GM19238 (cell line): ENCODE measurements around the gene LRP2BP.

ENCODE experiments used
- DNase-seq: peaks from one replicate; pipeline ENCODE4 v3.0.0; 2011; ENCODE audit warnings: low spot score; ENCODE audit not compliant: insufficient read length

Gene LRP2BP

DNA sequence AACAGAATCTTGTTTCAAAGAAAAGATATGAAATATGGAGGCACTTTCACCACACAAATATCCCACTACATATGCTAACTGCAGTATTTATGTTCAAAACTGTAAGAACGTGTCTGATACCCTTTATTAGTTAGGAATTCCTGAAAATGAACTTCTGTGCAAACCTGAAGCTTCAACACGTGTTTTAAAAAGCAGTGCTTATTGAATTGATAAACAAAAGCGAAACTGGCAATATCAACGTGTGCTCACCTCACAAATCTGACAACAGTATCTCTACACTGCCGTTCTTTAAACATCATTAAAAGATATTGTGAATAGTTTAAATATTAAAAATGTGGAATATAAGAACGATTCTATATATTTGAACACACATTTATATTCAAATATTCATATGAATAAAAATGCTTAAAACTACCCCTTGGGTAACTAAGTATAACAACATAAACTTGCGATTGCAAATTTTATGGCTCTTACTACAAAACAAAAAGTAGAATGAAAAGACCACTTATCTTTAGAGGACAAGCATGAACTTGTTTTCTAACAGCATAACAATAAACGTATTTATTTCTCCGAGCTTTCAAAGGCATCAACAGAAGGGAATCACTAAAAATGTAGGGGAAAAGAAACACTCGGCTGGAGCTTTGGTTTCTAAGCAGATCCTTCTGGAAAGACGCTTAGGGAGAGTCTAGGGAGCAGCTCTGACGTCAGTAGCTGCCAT is at the start of gene LRP2BP:
LRP2BP (minus strand) TSS at position 687 of the 718 bp plus-strand sequence. CDS start 17,738 bp downstream, outside the sequence.
- DNase-seq: no peak

DNA sequence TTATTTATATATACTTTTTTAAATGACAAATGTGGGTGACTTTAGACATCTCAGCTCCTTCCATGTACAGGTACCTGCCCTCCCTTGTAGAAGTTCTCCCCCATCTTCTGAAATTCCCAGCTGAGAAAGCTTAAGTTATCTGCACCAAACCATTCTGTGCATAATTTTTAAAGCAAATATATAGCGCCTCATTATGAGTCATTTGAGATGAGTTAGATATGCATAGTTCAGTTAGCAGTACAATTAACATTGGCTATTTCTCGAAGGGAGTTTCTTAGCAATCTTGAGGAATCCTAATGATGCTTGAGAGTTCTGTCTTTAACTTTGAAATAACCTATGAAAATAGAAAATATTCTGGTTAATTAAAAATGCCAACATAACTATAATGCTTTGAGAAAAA is 49.5 kb upstream of the LRP2BP start:
- DNase-seq: no peak

DNA sequence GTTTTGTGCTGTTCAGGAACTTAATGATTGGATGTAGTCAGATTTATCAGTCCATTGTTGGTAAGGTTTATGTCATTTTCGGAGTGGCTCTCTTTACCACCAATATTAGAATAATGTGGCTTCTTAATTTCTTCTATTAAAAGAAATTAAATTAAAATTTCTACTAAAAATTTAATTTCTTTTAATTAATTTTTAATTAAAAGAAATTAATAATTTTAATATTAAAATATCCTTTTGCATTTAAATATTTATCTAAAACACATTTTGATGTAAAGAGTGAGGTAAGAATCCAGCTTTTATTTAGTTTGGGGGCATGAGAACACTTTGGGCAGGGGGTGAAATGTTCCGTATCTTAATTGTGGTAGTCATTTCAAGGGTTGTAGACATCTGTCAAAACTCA is 45.8 kb upstream of the LRP2BP start:
- DNase-seq: no peak

DNA sequence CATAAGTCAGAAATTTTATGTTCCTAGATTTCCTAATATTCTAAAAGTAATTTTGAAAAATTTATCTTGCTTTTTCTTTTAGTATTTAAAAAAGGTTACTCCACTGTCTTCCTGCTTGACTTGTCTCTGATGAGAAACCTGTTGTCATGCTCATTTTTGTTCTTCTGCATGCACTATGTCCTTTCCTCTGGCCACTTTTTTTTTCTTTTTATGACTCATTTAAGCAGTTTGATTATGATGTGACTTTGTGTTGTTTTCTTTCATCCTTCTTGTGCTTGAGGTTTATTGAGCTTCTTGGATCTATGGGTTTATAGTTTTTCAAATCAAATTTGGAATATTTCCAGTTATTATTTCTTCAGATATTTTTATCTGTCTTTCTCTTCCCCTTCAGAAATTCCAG is 42.1 kb upstream of the LRP2BP start:
- DNase-seq: no peak

DNA sequence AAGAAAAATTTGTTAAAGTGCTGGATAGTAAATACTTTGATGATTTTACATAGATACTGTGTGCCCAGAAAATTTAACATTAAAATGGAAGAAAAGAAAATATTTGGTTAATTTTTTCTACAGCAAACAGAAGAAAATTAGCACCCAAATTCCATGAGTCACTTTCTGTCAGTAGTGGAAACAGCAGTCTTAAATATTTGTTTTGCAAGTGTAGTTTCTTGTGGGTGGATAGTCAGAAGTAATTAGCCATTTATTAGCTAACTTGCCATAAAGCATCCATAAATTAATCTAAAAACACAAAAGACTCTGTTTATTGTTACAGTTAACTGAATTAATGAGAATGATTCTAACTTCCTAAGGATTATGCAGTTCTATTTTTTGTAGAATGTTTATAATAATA is 39.7 kb upstream of the LRP2BP start:
- no peak for DNase-seq

DNA sequence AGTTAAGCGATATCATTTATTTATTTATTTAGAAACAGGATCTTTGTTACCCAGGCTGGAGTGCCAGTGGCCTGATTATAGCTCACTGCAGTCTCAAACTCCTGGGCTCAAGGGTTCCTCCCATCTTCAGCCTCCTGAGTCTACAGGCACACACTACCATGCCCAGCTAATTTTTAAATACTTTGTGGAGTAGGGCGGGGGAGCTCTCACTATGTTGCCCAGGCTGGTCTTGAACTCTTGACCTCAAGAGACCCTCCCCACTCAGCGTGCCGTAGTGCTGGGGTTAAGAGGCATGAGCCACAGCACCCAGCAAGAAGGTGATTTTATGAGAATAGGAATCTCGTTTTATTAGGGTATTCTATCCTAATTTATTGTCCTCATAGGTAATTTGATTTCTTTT is 33.9 kb upstream of the LRP2BP start:
- no peak for DNase-seq

DNA sequence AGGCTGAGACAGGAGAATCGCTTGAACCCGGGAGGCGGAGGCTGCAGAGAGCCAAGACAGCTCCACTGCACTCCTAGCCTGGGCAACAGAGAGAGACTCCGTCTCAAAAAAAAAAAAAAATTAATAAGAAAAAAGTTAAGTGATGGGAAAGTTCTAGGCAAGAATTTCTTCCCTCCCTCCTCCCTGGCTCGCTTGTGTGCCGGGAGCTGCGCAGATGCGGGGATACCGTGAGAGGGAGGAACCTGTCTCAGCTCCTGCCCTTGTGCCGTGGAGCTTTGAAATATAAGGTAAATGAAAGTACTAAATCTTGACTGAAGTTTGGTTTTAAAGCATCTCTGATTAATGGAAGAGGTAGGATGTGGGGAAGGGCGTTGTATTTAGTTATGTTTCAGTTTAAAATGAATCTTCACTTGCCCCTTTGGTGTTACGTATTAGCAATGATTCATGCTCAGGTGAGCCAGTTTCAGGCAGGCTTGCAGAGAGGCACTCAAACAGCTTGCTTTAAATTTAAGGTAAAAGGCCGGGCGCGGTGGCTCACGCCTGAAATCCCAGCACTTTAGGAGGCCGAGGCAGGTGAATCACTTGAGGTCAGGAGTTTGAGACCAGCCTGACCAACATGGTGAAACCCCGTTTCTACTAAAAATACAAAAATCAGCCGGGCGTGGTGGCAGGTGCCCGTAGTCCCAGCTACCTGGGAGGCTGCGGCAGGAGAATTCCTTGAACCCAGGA is 31.4 kb upstream of the LRP2BP start:
- no peak for DNase-seq

DNA sequence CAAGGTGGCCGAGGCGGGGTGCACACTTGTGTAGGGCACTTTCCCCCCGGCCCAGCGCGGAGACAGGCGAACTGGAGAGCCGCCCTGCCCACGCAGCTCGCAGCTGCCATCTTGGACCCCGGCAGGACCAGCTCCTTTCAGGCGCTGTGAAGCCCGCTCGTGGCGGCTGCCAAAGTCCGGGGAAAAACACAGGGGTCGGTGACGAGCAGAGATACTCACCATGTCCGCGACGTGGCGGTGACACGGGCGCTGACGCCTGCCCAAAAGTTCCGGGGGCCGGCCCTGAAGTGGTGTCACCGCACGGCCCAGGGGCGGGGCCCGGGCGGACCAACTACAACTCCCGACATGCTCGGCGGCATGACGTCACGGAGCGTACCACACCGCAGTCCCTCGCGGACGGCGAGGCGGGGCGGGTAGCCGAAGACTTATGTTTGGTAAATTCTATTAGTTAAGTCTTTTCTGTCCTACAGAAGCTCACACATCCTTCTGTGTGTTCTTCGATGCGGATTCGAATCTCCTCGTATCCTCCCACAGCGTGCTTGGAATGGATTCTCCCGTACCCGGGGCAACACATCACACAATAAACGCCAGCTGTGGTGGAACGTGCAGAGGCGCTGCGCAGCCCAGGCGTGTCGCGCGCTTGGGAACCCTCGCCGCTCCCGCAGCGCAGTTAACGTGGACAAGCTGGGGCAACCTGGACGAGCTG is 30.1 kb upstream of the LRP2BP start, which contains the start of gene UFSP2:
UFSP2 (minus strand) TSS at position 318 of the 706 bp plus-strand sequence; CDS start at position 222, 96 bp downstream.
- peak; percentile 69 for DNase-seq

DNA sequence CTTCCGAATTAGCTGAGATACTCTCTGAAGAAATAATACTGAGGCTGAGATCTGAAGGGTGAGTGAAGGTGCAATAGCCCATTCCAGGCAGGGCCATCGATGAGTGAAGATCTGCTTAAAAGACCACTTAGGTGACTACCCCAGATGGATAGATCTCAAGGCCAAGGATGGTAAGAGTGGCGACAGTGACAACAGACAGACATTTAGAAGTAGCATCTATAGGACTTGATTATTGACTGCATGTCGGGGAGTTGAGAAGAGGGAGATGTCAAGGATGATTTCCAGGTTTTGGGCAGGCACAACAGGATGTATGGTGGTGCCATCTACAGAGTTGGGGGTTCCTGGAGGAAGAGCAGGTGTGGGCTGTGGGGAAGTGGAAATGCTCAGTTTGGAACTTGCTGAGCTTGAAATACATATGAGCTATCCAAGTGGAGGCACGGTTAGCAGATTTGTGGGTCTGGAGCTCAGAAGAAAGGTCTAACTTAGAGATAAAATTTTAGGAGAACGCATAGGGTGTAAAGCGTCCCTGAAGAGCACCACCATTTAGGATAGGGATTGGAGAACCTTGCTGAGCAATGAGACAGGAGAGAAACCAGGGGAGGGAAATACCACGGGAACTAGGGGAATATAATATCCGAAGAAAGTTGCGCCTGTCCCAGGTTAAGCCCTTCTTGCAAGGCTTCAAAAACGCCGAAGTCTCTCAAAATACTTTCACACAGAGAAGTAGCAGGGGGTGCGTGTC is 29.4 kb upstream of the LRP2BP start:
- no peak for DNase-seq

DNA sequence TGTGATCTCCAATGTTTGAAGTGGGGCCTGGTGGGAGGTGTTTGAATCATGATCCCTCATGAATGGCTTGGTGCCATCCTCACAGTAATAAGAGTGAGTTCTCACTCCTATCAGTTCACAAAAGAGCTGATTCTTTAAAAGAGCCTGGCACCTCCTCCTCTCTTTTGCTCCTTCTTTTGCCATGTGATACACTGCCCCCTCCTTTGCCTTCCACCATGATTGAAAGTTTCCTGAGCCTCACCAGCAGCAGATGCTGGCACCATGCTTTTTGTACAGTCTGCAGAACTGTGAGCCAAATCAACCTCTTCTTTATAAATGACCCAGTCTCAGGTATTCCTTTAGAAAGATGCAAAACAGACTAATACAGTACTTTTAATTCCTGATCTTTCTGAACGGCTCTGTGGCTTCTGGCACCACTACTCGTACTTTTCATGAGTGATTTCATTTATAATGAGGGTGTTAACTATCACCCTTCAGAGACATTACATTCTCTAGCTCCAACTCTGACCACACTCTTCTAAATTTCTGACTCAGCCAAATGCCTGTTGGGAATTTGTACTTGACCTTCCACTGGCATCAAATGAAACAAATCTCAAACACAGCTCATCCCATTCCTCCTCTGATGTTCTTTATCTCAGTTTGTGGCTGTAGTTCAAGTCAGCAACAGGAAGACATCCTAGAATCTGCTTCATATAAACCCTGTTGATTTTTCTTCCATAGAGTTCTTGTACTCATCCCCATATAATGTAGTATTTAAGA is 25.8 kb upstream of the LRP2BP start:
- no peak for DNase-seq

DNA sequence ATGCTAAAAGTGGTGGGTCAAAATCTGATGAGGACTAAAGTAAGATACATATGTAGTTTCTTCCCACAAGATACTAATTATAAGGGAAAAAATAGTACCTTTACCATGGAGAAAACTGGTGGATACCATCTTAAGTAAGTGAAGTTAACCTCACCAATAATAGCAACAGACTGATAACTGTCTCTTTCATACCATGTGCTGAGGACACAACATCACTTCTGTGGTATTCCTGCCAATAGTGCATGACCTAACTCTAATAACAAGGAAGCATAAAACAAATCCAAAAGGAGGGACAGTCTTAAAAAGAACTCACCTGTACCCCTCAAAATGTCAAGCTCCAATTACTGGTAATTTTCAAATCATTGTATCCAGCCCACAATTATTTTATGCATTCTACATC is 21.2 kb upstream of the LRP2BP start:
- DNase-seq: no peak

DNA sequence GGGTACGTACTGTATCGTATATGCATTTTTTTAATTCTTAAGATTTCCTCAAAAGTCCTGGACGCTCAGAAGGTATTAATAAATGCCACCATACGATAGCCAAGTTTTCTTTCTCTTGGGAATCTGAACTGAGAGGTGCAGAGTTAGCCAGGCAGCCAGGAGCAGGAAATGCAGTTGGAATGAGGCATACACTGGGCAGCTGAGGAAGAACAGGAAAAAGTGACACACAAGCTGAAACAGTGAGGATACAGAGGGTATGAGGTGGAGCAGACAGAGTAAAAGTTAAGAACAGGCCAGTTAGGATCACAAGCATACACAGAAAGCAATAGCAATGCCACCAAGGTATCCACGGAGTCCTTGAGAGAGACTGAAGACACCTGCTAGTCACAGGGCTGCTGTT is 16.7 kb upstream of the LRP2BP start:
- no peak for DNase-seq

DNA sequence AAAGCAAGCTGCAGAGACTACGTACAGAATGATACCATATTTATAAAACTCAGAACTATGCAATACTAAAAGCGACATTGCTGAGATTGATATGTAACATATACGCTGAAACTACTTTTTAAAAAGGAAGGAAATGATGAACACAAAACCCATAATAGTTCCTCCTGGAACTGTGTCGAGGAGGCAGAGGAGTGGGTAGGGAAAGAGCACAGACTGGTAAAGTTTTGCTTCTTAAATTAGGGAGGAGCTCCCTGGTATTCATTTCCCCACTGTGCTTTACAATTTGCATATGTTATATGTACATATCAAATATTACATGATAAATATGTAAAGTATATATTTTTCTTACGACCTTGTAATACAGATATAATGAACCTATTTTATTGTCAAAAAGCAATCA is 16.1 kb upstream of the LRP2BP start:
- DNase-seq: no peak

DNA sequence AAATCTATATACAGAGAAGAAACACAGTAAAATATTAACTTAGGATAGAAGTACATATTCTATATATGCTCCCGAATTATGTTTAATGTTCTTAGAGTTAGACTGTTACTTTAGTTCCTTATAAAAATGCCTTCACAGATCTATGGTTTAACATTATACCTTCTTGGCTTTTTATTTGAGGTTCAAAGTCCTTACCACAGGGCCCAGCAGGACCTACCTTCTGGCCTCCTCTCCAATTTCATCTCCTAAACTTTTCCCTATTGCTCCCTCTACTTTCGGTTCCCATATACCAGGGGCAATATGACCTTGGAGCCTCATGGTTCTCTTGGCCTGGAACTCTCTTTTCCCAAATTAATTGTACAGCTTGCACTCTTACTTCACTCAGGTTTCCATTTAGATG is 12.7 kb upstream of the LRP2BP start:
- DNase-seq: no peak

DNA sequence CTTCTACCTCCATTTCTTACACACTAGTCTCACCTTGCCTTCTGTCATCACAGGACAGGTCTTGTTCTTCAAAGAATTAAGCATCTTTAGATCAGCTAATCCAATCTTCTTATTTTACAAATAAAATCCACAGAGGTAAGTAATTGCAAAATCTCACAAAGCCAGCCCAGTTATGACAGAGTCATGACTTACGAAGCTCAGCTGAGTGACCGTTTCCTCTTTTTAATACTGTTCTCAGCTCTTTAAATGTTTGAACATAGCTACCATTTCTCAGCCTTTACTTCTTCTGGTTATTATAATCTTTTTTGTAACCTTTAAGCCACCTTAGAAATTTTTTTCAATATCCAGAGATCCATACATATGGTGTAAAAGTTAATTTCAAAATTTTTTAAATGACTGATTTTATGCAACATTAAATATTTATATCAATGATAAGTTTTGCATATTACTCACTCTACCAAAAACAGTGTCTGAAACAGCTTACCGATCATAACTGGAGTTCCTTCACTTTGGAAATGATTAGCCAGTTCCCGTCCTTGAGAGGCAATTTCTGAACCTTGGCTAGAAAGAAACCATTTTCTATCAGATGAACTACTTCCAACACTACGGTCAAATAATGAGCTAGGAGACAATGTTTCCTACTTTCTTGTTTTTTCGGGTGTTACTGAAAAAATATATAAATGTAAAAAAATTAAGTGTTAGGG is 9.7 kb upstream of the LRP2BP start:
- no peak for DNase-seq

DNA sequence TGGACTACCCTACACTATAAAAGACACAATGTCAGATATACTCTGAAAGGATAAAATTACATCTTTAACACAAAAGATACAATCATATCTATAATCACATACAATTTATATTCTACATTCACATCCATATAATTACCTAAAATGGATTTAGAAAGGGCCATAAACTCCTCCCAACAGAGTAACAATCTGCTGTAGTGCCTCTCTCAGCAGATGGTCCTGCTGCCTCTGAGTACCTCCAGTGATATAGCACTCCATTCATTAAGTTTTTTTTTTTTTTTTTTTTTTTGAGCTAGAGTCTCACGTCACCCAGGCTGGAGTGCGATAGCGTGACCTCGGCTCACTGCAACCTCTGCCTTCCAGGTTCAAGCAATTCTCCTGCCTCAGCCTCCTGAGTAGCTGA is 8.3 kb upstream of the LRP2BP start:
- no peak for DNase-seq

DNA sequence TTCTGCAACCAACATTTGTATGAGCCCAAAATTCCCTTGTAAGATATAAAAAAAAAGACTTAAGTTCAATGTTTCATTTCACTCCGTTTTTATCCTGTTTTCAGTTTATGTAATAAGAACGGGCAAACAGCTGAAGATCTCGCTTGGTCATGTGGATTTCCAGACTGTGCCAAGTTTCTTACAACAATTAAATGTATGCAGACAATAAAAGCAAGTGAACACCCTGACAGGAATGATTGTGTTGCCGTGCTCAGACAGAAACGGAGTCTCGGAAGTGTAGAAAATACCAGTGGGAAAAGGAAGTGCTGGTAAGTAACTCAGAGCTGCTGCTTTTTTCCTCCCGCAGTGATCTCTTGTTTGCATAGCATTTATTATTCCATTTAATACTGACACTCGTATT is 3.7 kb upstream of the LRP2BP start:
- no peak for DNase-seq

DNA sequence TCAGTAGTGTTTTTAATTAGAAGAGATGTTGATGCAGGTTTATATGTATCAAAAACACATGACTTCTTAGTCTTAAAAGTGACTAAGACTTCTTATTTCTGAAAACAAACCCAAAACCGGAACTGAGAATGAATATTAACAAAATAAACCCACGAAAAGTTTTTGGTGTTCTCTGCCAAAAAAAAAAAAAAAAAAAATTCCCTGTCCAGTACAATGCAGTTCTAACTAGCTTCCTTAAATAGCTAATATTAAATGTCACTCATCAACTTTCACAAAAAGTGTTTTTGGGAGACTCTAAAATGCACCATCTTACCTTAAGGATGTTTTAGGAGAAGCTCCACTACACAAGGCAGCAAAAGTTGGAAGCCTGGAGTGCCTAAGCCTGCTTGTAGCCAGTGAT is 2.9 kb upstream of the LRP2BP start:
- no peak for DNase-seq

DNA sequence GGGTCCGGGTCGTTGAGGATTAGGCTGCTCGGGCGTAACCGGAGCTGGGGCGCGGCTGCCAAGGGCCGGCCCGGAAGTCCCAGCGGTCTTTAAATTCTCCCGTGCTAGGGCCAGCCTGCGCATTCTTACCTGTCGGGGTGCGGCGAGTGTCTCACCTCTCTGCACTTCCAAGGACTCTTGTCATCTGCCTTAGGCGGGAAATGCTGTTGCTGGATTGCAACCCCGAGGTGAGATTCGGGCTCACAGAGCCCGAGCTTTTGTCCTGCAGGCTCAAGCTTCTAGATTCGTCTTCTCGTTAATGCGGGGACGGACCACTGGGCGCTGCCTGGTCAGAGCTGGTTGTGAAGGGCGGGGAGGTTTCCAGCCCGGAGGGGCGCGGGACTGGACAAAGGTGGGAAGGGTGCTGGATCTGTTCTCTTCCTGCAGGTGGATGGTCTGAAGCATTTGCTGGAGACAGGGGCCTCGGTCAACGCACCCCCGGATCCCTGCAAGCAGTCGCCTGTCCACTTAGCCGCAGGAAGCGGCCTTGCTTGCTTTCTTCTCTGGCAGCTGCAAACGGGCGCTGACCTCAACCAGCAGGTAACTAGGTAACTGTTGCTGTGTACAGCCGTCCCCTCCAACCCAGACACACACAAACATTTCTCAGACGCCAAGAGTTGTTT is 1.1 kb upstream of the LRP2BP start, which contains the start of gene ANKRD37:
ANKRD37 (plus strand) TSS at position 118 of the 662 bp plus-strand sequence; CDS start at position 201, 83 bp downstream.
- no peak for DNase-seq
